Measurements from ENCODE around the gene TTLL9.

TTLL9 gene

DNA sequence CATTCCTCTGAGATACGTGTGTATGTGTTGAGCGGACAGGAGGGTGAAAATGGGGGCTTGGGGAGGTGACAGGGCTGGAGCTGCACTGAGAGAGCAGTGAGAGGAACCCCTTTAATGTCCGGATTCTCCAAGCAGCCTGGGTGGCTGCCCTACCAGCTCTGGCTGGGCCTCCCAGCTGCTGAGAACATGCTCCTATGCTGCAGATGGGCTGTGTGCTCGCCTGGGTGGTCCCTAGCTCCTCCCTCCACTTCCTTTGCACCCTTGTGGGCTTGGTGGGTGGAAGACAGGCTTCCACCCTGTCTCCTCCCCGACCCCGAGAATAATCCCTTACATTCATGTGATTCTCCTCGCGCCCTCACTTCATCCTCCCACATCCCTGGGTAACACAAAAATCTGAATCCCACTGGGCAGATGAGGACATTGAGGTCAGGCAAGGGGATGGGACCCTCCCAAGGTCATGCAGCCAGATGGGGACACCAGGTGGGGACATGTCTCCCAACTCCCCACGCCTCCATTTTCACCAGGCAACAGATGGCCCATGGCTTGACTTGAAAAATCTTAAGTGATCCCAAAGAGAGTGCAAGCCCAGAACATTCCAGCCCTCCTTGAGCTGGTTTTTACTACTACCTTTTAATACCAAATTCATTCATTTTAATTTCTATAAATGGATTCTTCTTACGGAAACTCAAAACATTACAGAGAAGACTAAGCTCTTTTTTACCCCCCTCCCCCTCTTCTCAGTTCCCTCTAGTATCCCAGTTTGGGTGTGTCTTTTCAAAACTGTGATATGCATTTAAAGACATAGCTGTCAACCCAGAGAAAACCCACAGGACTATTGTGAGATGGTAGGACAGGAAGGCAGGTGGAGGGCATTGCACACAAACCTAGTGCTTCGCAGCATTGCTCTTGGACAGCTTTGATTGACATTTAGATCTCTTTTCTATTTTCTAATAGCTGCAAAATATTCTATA is 86.4 kb downstream of the TTLL9 start:
- Histone ChIP-seq H3K27ac (ENCODE audit: low read depth in 2 of 2, low read length in 2 of 2) (no peak overlapping the region), H3K9me3 (ENCODE audit: control insufficient read depth in 2 of 2, low read length in 2 of 2) (no peaks in the 10 kb centered on the region), H3K9ac (ENCODE audit: low read depth in 1 of 2, low read length in 2 of 2) (no peak overlapping the region), H3K27me3 (ENCODE audit: control insufficient read depth in 2 of 2, insufficient read depth in 2 of 2, low read length in 2 of 2) (no peaks in the 10 kb centered on the region), H3K4me1 (ENCODE audit: control insufficient read depth in 2 of 2, insufficient read depth in 2 of 2, low read length in 2 of 2) (no peaks in the 10 kb centered on the region), H3K4me3 (ENCODE audit: low read length in 2 of 2) (no peak overlapping the region), H3K36me3 (ENCODE audit: control insufficient read depth in 2 of 2, insufficient read depth in 2 of 2, low read length in 2 of 2) (no peaks in the 10 kb centered on the region)

DNA sequence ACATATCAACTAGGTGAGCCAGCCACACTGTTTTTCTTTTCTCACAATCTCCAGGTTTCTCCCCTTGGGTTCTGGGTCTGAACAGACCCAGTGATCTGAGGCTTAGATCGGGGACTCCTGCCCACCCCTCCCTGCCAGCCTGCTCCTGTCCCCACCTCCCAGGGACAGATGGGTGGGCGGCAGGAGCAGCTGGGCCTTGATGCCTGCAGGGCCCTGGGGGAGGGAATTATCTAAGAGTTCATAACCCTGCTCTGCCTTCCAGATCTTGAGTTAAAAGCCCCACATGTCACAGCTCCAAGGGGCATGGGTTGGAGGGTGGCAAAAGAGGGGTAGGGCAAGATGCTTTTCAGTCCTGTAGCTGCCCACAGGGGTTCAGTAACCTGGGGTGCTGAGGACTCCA is 92.3 kb downstream of the TTLL9 start:
- H3K9ac ChIP-seq (ENCODE audit: low read depth in 1 of 2, low read length in 2 of 2) = no peak overlapping the region
- no peaks in the 10 kb centered on the region for H3K36me3 ChIP-seq (ENCODE audit: control insufficient read depth in 2 of 2, insufficient read depth in 2 of 2, low read length in 2 of 2)
- H3K9me3 ChIP-seq (ENCODE audit: control insufficient read depth in 2 of 2, low read length in 2 of 2) = no peaks in the 10 kb centered on the region
- no peak overlapping the region for H3K27ac ChIP-seq (ENCODE audit: low read depth in 2 of 2, low read length in 2 of 2)
- H3K27me3 ChIP-seq (ENCODE audit: control insufficient read depth in 2 of 2, insufficient read depth in 2 of 2, low read length in 2 of 2) = peaks cover 12 to 15% of the 10 kb centered on the region in 2 donors
- no peaks in the 10 kb centered on the region for H3K4me1 ChIP-seq (ENCODE audit: control insufficient read depth in 2 of 2, insufficient read depth in 2 of 2, low read length in 2 of 2)
- no peak overlapping the region for H3K4me3 ChIP-seq (ENCODE audit: low read length in 2 of 2)

DNA sequence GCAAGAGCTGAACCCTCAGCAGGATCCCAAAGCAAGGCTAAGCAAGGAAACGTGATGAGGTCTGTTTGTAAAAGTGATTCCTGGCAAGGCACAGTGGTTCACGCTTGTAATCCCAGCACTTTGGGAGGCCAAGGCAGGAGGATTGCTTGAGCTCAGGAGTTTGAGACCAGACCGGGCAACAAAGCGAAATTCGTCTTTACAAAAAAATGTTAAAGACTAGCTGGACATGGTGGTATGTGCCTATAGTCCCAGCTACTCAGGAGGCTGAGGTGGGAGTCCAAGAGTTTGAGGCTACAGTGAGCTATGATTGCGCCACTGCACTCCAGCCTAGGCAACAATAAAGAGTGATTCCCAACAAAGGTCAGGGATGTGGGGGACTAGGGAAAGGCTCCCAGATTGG is 93.5 kb downstream of the TTLL9 start:
- no peak overlapping the region for H3K4me3 ChIP-seq (ENCODE audit: low read length in 2 of 2)
- peaks cover 0 to 2% of the 10 kb centered on the region in 2 donors for H3K4me1 ChIP-seq (ENCODE audit: control insufficient read depth in 2 of 2, insufficient read depth in 2 of 2, low read length in 2 of 2)
- H3K9ac ChIP-seq (ENCODE audit: low read depth in 1 of 2, low read length in 2 of 2) = no peak overlapping the region
- no peaks in the 10 kb centered on the region for H3K36me3 ChIP-seq (ENCODE audit: control insufficient read depth in 2 of 2, insufficient read depth in 2 of 2, low read length in 2 of 2)
- H3K27ac ChIP-seq (ENCODE audit: low read depth in 2 of 2, low read length in 2 of 2) = no peak overlapping the region
- no peaks in the 10 kb centered on the region for H3K9me3 ChIP-seq (ENCODE audit: control insufficient read depth in 2 of 2, low read length in 2 of 2)
- H3K27me3 ChIP-seq (ENCODE audit: control insufficient read depth in 2 of 2, insufficient read depth in 2 of 2, low read length in 2 of 2) = peaks cover 13 to 15% of the 10 kb centered on the region in 2 donors

DNA sequence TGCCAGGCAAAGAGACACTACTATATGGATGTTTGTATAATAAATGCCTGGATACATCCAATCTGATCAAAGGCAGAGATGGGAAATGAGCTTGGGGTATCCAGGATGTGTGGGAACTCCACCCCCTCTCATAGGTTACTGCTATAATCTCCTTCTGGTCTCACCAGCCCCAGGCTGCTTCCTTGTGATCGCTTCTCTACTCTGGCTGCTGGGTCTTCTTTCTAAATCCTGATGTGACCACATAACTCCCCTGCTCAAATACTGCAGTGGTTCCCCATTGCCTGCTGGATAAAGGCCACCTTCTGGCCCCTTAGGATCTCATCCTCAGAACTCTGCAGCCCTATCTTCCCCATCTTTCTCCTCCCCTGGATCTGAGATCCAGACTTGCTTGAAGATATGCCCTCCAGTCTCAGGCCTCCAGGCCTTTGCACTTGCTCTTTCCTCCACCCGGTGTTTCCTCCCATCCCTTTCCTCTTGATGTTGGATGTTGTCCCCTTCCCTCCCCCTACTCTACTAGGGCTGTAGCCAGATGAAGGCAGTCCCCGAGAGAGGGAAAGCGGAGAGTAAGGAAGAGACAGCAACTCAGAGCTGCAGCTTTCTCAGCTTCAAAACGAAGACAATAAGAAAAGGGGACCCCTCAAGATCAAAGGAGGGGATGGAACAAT is 96.7 kb downstream of the TTLL9 start:
- H3K4me3 ChIP-seq (ENCODE audit: low read length in 2 of 2) = no peak overlapping the region
- no peak overlapping the region for H3K27ac ChIP-seq (ENCODE audit: low read depth in 2 of 2, low read length in 2 of 2)
- no peaks in the 10 kb centered on the region for H3K9me3 ChIP-seq (ENCODE audit: control insufficient read depth in 2 of 2, low read length in 2 of 2)
- peaks cover 0 to 2% of the 10 kb centered on the region in 2 donors for H3K4me1 ChIP-seq (ENCODE audit: control insufficient read depth in 2 of 2, insufficient read depth in 2 of 2, low read length in 2 of 2)
- no peaks in the 10 kb centered on the region for H3K36me3 ChIP-seq (ENCODE audit: control insufficient read depth in 2 of 2, insufficient read depth in 2 of 2, low read length in 2 of 2)
- H3K27me3 ChIP-seq (ENCODE audit: control insufficient read depth in 2 of 2, insufficient read depth in 2 of 2, low read length in 2 of 2) = peaks cover 16 to 21% of the 10 kb centered on the region in 2 donors
- H3K9ac ChIP-seq (ENCODE audit: low read depth in 1 of 2, low read length in 2 of 2) = no peak overlapping the region

DNA sequence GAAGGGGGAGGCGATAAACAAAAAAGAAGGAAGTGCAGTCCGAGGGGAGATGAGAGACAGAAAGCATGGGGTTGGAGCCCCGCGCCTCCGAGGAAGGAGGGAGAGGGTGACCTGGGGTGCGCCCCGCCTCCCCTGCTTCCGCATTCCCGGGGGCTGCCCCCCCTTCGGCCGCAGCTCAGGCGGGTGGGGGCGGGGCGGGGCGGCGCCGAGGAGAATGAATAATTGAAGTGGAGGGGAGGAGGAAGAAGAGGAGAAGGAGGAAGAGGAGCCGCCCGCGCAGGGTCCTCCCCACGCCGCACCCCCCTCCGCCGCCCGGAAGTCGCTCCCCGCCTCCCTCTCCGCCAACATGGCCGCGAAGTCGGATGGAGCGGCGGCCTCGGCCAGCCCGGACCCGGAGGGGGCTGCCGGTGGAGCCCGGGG is 97.4 kb downstream of the TTLL9 start, which contains the start of gene XKR7:
TSS of gene XKR7 (plus strand) at position 322 of the 420 bp plus-strand sequence. CDS start at position 347, 25 bp downstream.
- peaks cover 0 to 2% of the 10 kb centered on the region in 2 donors for H3K4me1 ChIP-seq (ENCODE audit: control insufficient read depth in 2 of 2, insufficient read depth in 2 of 2, low read length in 2 of 2)
- H3K9me3 ChIP-seq (ENCODE audit: control insufficient read depth in 2 of 2, low read length in 2 of 2) = no peaks in the 10 kb centered on the region
- no peaks in the 10 kb centered on the region for H3K36me3 ChIP-seq (ENCODE audit: control insufficient read depth in 2 of 2, insufficient read depth in 2 of 2, low read length in 2 of 2)
- H3K27me3 ChIP-seq (ENCODE audit: control insufficient read depth in 2 of 2, insufficient read depth in 2 of 2, low read length in 2 of 2) = peaks cover 17 to 21% of the 10 kb centered on the region in 2 donors
- no peak within 1 kb of the TSS for H3K9ac ChIP-seq (ENCODE audit: low read depth in 1 of 2, low read length in 2 of 2)
- H3K27ac ChIP-seq (ENCODE audit: low read depth in 2 of 2, low read length in 2 of 2) = no peak within 1 kb of the TSS
- no peak within 1 kb of the TSS for H3K4me3 ChIP-seq (ENCODE audit: low read length in 2 of 2)

DNA sequence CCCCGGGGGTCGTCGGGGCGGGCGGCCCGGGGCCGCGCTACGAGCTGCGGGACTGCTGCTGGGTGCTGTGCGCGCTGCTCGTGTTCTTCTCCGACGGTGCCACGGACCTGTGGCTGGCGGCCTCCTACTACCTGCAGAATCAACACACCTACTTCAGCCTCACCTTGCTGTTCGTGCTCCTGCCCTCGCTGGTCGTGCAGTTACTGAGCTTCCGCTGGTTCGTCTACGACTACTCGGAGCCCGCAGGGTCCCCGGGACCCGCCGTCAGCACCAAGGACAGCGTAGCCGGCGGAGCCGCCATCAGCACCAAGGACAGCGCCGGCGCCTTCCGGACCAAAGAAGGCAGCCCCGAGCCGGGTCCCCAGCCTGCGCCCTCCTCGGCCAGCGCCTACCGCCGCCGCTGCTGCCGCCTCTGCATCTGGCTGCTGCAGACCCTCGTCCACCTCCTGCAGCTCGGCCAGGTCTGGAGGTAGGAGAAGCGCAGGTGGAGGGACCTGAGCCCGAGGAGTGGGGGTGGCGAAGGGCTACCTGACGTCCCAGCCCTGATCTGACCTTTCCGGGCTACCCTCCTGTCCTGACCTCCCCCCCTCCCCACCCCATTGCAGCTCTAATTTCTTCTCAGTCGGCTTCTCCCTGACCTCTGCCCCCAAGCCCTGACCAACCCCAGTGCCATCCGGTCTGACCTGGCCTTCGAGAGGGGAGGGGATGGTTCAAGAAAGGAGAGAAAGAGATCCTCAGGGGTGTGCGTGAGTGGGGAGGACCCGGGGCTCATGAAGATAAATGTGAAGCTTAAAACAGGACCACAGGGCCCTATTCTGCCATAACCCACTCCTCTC is 98.1 kb downstream of the TTLL9 start:
- no peak overlapping the region for H3K4me3 ChIP-seq (ENCODE audit: low read length in 2 of 2)
- H3K27ac ChIP-seq (ENCODE audit: low read depth in 2 of 2, low read length in 2 of 2) = no peak overlapping the region
- H3K27me3 ChIP-seq (ENCODE audit: control insufficient read depth in 2 of 2, insufficient read depth in 2 of 2, low read length in 2 of 2) = peaks cover 19 to 21% of the 10 kb centered on the region in 2 donors
- H3K9me3 ChIP-seq (ENCODE audit: control insufficient read depth in 2 of 2, low read length in 2 of 2) = no peaks in the 10 kb centered on the region
- H3K9ac ChIP-seq (ENCODE audit: low read depth in 1 of 2, low read length in 2 of 2) = no peak overlapping the region
- peaks cover 0 to 2% of the 10 kb centered on the region in 2 donors for H3K4me1 ChIP-seq (ENCODE audit: control insufficient read depth in 2 of 2, insufficient read depth in 2 of 2, low read length in 2 of 2)
- H3K36me3 ChIP-seq (ENCODE audit: control insufficient read depth in 2 of 2, insufficient read depth in 2 of 2, low read length in 2 of 2) = no peaks in the 10 kb centered on the region

DNA sequence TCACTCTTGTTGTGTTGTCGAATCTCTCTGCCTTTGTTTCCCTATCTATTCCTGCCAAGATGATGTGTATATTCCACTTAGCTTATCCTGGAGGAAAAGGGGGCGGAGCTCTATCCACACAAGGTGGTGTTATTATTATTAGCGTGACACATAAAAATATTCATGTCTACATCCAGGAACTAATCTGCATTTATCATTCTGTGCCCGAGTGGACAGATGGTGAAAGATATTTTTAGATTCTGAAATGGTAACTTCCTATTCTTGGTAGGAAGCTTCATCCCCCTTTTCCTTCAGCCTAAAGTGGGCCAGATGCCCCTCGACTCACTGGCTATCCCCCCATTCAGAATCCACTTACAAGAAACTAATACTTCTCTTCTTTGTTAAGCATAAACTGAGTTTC is 99.6 kb downstream of the TTLL9 start:
- Histone ChIP-seq H3K4me1 (ENCODE audit: control insufficient read depth in 2 of 2, insufficient read depth in 2 of 2, low read length in 2 of 2) (peaks cover 0 to 2% of the 10 kb centered on the region in 2 donors), H3K4me3 (ENCODE audit: low read length in 2 of 2) (no peak overlapping the region), H3K27me3 (ENCODE audit: control insufficient read depth in 2 of 2, insufficient read depth in 2 of 2, low read length in 2 of 2) (peaks cover 21% of the 10 kb centered on the region in 2 donors), H3K9ac (ENCODE audit: low read depth in 1 of 2, low read length in 2 of 2) (no peak overlapping the region), H3K27ac (ENCODE audit: low read depth in 2 of 2, low read length in 2 of 2) (no peak overlapping the region), H3K36me3 (ENCODE audit: control insufficient read depth in 2 of 2, insufficient read depth in 2 of 2, low read length in 2 of 2) (no peaks in the 10 kb centered on the region), H3K9me3 (ENCODE audit: control insufficient read depth in 2 of 2, low read length in 2 of 2) (no peaks in the 10 kb centered on the region)

DNA sequence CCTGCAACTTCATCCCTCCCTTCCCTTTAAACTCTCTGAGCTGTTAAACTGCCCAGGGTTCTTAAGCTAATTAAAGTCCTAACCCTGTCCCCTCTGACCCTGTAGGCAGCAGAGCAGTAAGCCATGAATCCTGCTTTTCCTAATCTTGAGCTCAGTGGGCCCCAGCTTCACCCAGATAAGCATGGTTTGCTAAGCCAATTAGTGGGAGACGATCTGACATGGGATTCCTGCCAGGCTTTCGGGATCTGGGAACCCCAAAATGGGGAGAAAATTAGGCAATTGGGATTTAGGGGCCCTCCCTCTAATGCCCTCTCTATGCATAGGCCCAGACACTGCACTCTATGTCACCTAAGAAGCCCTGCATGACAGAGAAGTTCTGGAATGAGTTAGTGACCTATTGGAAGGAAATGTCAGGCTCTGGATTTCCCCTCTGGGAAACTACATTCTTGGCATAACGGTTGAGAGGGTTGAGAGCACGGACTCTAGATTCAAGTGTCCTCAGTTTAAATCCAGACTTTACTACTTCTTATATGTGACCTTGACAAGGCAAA is 102.1 kb downstream of the TTLL9 start:
- Histone ChIP-seq H3K9ac (ENCODE audit: low read depth in 1 of 2, low read length in 2 of 2) (no peak overlapping the region), H3K36me3 (ENCODE audit: control insufficient read depth in 2 of 2, insufficient read depth in 2 of 2, low read length in 2 of 2) (no peaks in the 10 kb centered on the region), H3K27ac (ENCODE audit: low read depth in 2 of 2, low read length in 2 of 2) (no peak overlapping the region), H3K4me3 (ENCODE audit: low read length in 2 of 2) (no peak overlapping the region), H3K9me3 (ENCODE audit: control insufficient read depth in 2 of 2, low read length in 2 of 2) (no peaks in the 10 kb centered on the region), H3K27me3 (ENCODE audit: control insufficient read depth in 2 of 2, insufficient read depth in 2 of 2, low read length in 2 of 2) (peaks cover 5 to 14% of the 10 kb centered on the region in 2 donors), H3K4me1 (ENCODE audit: control insufficient read depth in 2 of 2, insufficient read depth in 2 of 2, low read length in 2 of 2) (peaks cover 0 to 2% of the 10 kb centered on the region in 2 donors)

DNA sequence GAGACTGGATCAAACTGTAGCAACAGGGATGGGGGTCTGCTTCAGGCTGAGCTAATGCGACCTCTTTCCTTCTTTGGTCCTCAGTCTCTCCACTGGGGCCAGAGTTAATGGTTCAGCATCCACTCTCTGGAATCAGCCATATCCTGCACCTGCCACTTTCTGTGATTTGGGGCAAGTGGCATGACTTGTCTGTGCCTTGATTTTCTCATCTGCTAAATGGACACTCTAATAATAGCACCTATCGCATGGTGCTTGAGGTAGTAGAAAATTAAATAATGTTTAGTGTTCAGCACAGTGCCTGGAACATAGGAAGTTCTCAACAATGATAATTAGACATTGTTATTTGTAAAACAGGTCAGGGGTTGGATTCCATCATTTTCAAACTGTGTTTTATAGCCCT is 103.9 kb downstream of the TTLL9 start:
- H3K9ac ChIP-seq (ENCODE audit: low read depth in 1 of 2, low read length in 2 of 2) = no peak overlapping the region
- no peaks in the 10 kb centered on the region for H3K9me3 ChIP-seq (ENCODE audit: control insufficient read depth in 2 of 2, low read length in 2 of 2)
- no peak overlapping the region for H3K27ac ChIP-seq (ENCODE audit: low read depth in 2 of 2, low read length in 2 of 2)
- no peaks in the 10 kb centered on the region for H3K4me1 ChIP-seq (ENCODE audit: control insufficient read depth in 2 of 2, insufficient read depth in 2 of 2, low read length in 2 of 2)
- no peak overlapping the region for H3K4me3 ChIP-seq (ENCODE audit: low read length in 2 of 2)
- no peaks in the 10 kb centered on the region for H3K36me3 ChIP-seq (ENCODE audit: control insufficient read depth in 2 of 2, insufficient read depth in 2 of 2, low read length in 2 of 2)
- H3K27me3 ChIP-seq (ENCODE audit: control insufficient read depth in 2 of 2, insufficient read depth in 2 of 2, low read length in 2 of 2) = peaks cover 5 to 10% of the 10 kb centered on the region in 2 donors

All from mucosa of rectum (tissue), 2 donors.